GM10266 (cell line): ENCODE data around the gene TPRA1.
"Not testable (repeated sequence)": the region's sequence is repeated elsewhere in the genome, so short reads cannot be mapped to it uniquely, and the experiment has no call there.

Experiments used
- DNase-seq: peaks from one replicate; pipeline ENCODE4 v3.0.0; 2012; ENCODE audit errors: extremely low spot score
- TF ChIP-seq, protein P1 (sequence below): IDR thresholded peaks from 2 replicates; pipeline ENCODE4 v1.5.1; 2012; ENCODE audit warnings: mild to moderate bottlenecking, low read depth; ENCODE audit not compliant: control insufficient read depth, insufficient read depth; ENCODE audit errors: missing control alignments

The TPRA1 gene

DNA sequence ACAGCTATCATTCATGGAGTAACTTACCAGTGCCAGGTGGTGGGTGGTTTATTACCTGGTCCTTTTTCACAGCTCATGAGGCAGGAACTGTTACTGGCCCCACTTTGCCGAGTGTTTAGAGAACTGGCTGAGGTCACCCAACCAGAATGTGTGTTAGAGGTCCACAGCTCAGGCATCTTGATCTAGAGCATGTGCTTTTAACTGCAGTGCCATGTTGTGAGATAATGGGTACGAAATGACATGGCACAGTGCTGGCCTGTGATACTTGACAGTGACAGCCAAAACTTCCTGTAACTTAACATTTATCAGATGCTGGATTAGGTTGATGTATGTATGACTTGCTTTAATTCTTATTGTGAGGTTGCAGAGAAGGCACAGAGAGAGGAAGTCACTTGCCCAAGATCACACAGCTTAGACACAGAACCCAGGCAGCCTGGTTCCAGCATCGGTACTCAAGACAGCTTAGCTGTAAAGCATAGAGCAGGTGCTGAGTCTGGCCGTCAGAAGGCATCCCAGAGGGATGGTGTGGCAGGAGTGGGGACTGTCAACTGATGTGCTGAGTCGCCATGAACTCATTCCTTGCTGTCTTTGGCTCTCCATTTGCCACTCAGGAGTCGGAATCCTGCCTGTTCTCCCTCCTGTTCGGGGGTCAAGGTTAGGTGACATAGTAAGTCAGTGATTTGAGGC is 17.3 kb upstream of the TPRA1 start:
- TF ChIP-seq, protein P1, sequence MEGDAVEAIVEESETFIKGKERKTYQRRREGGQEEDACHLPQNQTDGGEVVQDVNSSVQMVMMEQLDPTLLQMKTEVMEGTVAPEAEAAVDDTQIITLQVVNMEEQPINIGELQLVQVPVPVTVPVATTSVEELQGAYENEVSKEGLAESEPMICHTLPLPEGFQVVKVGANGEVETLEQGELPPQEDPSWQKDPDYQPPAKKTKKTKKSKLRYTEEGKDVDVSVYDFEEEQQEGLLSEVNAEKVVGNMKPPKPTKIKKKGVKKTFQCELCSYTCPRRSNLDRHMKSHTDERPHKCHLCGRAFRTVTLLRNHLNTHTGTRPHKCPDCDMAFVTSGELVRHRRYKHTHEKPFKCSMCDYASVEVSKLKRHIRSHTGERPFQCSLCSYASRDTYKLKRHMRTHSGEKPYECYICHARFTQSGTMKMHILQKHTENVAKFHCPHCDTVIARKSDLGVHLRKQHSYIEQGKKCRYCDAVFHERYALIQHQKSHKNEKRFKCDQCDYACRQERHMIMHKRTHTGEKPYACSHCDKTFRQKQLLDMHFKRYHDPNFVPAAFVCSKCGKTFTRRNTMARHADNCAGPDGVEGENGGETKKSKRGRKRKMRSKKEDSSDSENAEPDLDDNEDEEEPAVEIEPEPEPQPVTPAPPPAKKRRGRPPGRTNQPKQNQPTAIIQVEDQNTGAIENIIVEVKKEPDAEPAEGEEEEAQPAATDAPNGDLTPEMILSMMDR = no peak
- no peak for DNase-seq

DNA sequence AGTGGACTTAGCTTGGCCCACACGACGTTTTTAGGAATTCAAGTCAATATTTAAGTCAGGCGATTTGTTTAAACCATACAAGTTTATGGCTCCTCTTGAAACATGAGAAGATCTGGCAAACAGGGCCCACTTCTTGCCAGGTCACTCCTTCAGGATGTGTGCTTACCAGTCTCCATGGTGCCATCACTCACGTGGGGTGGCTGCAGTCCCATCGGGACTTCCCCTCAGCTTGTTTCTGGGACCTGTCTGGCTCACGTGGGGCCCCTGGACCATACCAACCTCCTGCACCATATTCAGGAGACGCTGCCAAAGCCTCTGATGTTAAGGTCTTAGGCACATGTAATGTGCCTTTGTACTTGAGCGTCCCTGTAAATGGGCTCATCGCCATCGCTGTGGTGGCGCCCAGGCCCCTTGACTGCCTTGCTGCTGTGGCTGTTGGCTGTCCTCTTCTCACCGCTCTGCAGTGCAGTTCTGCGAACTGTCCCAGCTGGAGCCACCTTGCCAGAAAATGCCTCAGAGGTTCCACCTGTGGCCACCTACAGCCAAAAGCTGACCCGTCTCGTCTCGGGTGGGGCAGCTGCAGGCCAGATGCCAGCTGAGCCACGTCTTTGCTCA is 16.6 kb upstream of the TPRA1 start:
- TF ChIP-seq, protein P1 = no peak
- DNase-seq = no peak

DNA sequence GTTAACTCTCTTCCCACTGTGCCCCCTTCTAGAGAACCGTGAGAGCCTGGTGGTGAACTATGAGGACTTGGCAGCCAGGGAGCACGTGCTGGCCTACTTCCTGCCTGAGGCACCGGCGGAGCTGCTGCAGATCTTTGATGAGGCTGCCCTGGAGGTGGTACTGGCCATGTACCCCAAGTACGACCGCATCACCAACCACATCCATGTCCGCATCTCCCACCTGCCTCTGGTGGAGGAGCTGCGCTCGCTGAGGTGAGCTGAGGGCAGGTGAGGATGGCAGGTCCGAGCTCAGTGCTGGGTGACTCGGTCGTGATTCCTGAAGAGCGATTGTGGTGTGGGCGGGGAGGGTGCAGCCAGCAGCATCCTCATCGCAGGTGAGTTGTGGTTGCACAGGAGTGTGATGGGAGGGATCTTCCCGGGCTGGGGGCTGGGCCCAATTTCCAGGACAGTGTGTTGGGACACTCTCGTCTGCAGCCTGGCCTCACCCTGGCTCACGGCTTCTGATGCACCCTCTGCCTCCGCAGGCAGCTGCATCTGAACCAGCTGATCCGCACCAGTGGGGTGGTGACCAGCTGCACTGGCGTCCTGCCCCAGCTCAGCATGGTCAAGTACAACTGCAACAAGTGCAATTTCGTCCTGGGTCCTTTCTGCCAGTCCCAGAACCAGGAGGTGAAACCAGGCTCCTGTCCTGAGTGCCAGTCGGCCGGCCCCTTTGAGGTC is 15.7 kb upstream of the TPRA1 start:
- TF ChIP-seq, protein P1 = no peak
- DNase-seq = no peak

DNA sequence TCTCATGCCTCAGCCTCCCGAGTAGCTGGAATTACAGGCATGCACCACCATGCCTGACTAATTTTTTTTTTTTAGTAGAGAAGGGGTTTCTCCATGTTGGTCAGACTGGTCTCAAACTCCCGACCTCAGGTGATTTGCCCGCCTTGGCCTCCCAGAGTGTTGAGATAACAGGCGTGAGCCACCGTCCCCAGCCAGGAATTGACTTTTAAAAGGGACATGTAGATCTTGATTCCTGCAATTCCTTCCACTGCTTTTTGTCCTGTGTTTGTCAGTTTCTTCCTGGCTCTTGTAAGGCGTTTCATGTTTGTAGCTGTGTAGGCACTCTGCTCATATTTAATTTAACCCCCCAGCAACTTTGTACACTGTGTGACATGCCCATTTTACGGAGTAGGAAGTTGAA is 15.0 kb upstream of the TPRA1 start:
- not testable (repeated sequence) for DNase-seq

DNA sequence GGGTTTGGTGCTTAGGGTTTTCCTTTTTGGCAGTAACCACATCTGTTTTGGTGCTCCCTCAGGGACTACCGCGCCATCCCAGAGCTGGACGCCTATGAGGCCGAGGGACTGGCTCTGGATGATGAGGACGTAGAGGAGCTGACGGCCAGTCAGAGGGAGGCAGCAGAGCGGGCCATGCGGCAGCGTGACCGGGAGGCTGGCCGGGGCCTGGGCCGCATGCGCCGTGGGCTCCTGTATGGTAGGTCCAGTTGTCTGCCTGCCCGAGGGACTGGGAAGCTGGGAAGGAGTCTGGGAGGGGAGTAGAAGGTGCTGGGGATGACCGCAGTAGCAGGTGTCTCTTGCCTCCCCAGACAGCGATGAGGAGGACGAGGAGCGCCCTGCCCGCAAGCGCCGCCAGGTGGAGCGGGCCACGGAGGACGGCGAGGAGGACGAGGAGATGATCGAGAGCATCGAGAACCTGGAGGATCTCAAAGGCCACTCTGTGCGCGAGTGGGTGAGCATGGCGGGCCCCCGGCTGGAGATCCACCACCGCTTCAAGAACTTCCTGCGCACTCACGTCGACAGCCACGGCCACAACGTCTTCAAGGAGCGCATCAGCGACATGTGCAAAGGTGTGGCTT is 14.1 kb upstream of the TPRA1 start:
- TF ChIP-seq, protein P1 = no peak
- no peak for DNase-seq

DNA sequence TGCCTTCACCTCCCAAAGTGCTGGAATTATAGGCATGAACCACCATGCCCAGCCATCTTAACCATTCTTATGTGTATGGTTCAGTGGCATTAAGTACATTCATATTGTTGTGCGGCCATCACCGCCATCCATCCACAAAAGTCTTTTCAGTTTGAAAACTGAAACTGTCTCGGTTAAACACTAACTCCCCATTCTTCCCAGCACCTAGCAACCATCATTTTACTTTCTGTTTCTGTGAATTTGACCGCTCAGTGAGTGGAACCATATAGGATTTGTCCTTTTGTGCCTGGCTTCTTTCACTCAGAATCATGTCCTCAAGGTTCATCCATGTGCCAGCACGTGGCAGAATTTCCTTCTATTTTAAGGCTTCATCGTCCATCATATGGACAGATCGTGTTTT is 13.5 kb upstream of the TPRA1 start:
- DNase-seq = no peak
- TF ChIP-seq, protein P1 = no peak

DNA sequence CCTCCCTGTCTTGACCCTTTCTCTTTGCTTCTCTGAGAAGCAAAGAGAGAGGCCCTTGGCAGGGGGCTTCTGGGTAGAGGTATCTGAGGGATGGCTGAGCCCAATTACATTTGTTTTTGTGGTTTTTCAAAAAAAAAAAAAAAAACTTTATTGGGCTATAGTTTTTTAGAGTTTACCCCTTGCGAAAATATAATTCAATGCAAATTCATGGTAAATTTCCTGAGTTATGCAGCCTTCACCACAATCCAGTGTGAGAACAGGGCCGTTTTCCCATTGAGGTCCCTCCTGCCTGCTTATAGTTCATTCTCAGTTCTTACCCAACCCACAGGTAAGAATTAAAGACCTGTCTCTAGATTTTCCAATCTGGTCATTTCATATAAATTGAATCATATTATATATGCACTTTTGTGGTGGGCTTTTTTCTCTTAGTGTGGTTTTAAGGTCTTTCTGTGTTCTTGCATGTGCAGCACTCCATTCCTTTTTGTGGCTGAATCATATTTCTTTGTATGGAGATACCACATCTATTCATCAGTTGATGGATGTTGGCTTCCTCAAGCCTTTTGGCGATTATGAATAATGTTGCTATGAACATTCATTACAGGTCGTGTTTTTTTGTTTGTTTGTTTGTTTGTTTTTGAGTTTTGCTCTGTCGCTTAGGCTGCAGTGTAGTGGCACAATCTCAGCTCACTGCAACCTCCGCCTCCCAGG is 10.4 kb upstream of the TPRA1 start:
- DNase-seq = no peak
- TF ChIP-seq, protein P1 = no peak
